WTC11 (cell line): Measurements from ENCODE around the gene WNT9B. TPM values are rescaled to one million over a fixed set of nuclear protein-coding genes. Genes with fewer than 3 reads are reported as not detected.
"Not testable (repeated sequence)": the region's sequence is repeated elsewhere in the genome, so short reads cannot be mapped to it uniquely, and the experiment has no call there.

Experiments
- ATAC-seq: fragments of 200-7000 bp; cut with Tn5 transposase; 2 replicates; pipeline ENCODE4 v1.10.0; 2021; ENCODE audit warnings: mild to moderate bottlenecking, moderate library complexity
- CTCF ChIA-PET: fragments of 300-600 bp; sonication (Branson Sonifier 250); formaldehyde crosslinking; loops from one replicate; lab custom pipeline; 2021; ENCODE audit warnings: antibody characterized with exemption; lab: Charles Lee
- POLR2A ChIA-PET: fragments of 350-600 bp; sonication (Branson Sonifier 250); formaldehyde crosslinking; loops from one replicate; lab custom pipeline; 2021; ENCODE audit warnings: antibody characterized with exemption; lab: Charles Lee
- DNase-seq: peaks from one replicate; pipeline ENCODE4 v3.0.0; 2021; ENCODE audit warnings: low spot score
- H3K27ac Mint-ChIP-seq: 2 replicates; pipeline ENCODE4 v1.8.0; 2021; ENCODE audit warnings: mixed read lengths
- H3K27me3 Mint-ChIP-seq: 2 replicates; pipeline ENCODE4 v1.8.0; 2021; ENCODE audit warnings: low read depth, mild to moderate bottlenecking, moderate library complexity, mixed read lengths
- H3K36me3 Mint-ChIP-seq: 2 replicates; pipeline ENCODE4 v1.8.0; 2021; ENCODE audit warnings: mixed read lengths
- H3K4me1 Mint-ChIP-seq: 2 replicates; pipeline ENCODE4 v1.8.0; 2022; ENCODE audit warnings: mixed read lengths
- H3K4me3 Mint-ChIP-seq: 2 replicates; pipeline ENCODE4 v1.8.0; 2021; ENCODE audit warnings: mild to moderate bottlenecking, moderate library complexity, mixed read lengths
- H3K9me3 Mint-ChIP-seq: 2 replicates; pipeline ENCODE4 v1.8.0; 2021; ENCODE audit warnings: mixed read lengths
- ATF1 ChIP-seq: sonication (generic); formaldehyde crosslinking; IDR thresholded peaks from 2 replicates; pipeline ENCODE4 v1.8.1; 2023; ENCODE audit warnings: mild to moderate bottlenecking, moderate library complexity, missing genetic modification reagents
- CBFB ChIP-seq: sonication (generic); formaldehyde crosslinking; IDR thresholded peaks from 2 replicates; pipeline ENCODE4 v1.8.1; 2022; ENCODE audit warnings: mild to moderate bottlenecking, low read depth, missing genetic modification reagents
- E2F4 ChIP-seq: sonication (generic); formaldehyde crosslinking; IDR thresholded peaks from 2 replicates; pipeline ENCODE4 v1.8.1; 2022; ENCODE audit warnings: low read depth, mild to moderate bottlenecking, moderate library complexity, missing genetic modification reagents, borderline replicate concordance
- ELF4 ChIP-seq: sonication (generic); formaldehyde crosslinking; IDR thresholded peaks from 2 replicates; pipeline ENCODE4 v1.8.1; 2022; ENCODE audit warnings: low read depth, mild to moderate bottlenecking, moderate library complexity, missing genetic modification reagents
- FOXK1 ChIP-seq: sonication (generic); formaldehyde crosslinking; IDR thresholded peaks from 2 replicates; pipeline ENCODE4 v1.8.0; 2022; ENCODE audit warnings: mild to moderate bottlenecking, moderate library complexity, missing genetic modification reagents
- JUN ChIP-seq: sonication (generic); formaldehyde crosslinking; IDR thresholded peaks from 2 replicates; pipeline ENCODE4 v1.8.0; 2023; ENCODE audit warnings: mild to moderate bottlenecking, missing genetic modification reagents
- MXD4 ChIP-seq: fragments of 250-450 bp; sonication (Bioruptor Pico); IDR thresholded peaks from 2 replicates; pipeline ENCODE4 v1.8.0; 2021; ENCODE audit warnings: mild to moderate bottlenecking, moderate library complexity, borderline replicate concordance
- TEAD1 ChIP-seq: sonication (generic); formaldehyde crosslinking; IDR thresholded peaks from 2 replicates; pipeline ENCODE4 v1.8.0; 2022; ENCODE audit warnings: mild to moderate bottlenecking, missing genetic modification reagents
- ZNF263 ChIP-seq: sonication (generic); formaldehyde crosslinking; IDR thresholded peaks from 2 replicates; pipeline ENCODE4 v1.8.1; 2022; ENCODE audit warnings: low read depth, mild to moderate bottlenecking, moderate library complexity, missing genetic modification reagents
- ZNF396 ChIP-seq: fragments of 250-450 bp; sonication (Bioruptor Pico); IDR thresholded peaks from 2 replicates; pipeline ENCODE4 v1.8.0; 2021; ENCODE audit warnings: mild to moderate bottlenecking, moderate library complexity, borderline replicate concordance
- total RNA-seq: library from RNA; stranded (reverse); gene quantifications from 3 replicates; pipeline ENCODE4 v1.2.3, GENCODE V29; 2021
- TF ChIP-seq, protein P1 (sequence below): fragments of 200-600 bp; IDR thresholded peaks from 2 replicates; pipeline ENCODE4 v1.8.0; 2022; ENCODE audit warnings: antibody characterized with exemption
- TF ChIP-seq, protein P2 (sequence below): sonication (generic); formaldehyde crosslinking; IDR thresholded peaks from 2 replicates; pipeline ENCODE4 v1.8.1; 2023; ENCODE audit warnings: mild to moderate bottlenecking, moderate library complexity, missing genetic modification reagents

WNT9B gene
- total RNA-seq, 1 experiment from 2014 or later = 0.87 TPM

DNA sequence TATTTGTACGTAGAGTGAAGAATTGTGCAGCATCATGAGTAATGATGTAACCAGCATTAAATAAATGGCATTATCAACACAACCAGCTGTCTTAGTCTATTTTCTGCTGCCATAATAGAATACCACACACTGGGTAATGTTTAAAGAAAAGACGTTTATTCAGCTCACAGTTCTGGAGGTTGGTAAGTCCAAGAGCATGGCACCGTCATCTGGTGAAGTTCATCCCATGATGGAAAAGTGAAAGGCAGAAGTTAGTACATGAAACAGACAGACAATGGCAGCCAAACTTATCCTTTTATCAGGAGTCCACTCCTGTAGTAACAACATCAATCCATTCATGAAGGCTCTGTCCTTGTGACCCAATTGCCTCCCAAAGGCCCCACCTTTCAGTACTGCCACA lies 65.2 kb downstream of the WNT9B start (continued):
- TF ChIP-seq MXD4 (CRISPR knock-in tag) (no peak), ZNF263 (CRISPR knock-in tag) (no peak)

DNA sequence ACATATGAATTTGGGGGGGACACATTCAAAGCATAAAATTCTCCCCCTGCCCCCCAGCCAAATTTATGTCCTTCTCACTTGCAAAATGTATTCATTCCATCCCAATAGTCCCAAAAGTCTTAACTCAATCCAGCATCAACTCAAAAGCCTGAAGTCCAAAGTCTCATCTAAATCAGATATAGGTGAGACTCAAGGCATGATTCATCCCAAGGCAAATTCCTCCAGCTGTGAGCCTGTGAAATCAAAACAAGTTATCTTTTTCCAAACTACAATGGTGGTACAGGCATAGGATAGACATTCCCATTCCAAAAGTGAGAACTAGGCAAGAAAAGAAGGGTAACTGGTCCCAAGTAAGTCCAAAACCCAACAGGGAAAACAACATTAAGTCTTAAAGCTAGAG lies 65.7 kb downstream of the WNT9B start:
- no peak for DNase-seq
- H3K4me3 Mint-ChIP-seq = no peak overlapping the region
- no peak for TF ChIP-seq JUN
- no peak for TF ChIP-seq CBFB (CRISPR knock-in tag)
- TF ChIP-seq MXD4 (CRISPR knock-in tag) = no peak
- TF ChIP-seq ELF4 = no peak
- no peak for TF ChIP-seq ZNF396 (CRISPR knock-in tag)
- no peak for TF ChIP-seq TEAD1 (CRISPR knock-in tag)
- TF ChIP-seq, protein P1, sequence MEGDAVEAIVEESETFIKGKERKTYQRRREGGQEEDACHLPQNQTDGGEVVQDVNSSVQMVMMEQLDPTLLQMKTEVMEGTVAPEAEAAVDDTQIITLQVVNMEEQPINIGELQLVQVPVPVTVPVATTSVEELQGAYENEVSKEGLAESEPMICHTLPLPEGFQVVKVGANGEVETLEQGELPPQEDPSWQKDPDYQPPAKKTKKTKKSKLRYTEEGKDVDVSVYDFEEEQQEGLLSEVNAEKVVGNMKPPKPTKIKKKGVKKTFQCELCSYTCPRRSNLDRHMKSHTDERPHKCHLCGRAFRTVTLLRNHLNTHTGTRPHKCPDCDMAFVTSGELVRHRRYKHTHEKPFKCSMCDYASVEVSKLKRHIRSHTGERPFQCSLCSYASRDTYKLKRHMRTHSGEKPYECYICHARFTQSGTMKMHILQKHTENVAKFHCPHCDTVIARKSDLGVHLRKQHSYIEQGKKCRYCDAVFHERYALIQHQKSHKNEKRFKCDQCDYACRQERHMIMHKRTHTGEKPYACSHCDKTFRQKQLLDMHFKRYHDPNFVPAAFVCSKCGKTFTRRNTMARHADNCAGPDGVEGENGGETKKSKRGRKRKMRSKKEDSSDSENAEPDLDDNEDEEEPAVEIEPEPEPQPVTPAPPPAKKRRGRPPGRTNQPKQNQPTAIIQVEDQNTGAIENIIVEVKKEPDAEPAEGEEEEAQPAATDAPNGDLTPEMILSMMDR = no peak
- no peak for TF ChIP-seq FOXK1 (CRISPR knock-in tag)
- no peak overlapping the region for H3K27ac Mint-ChIP-seq
- H3K4me1 Mint-ChIP-seq = no peaks in the 10 kb centered on the region
- ChIA-PET POLR2A (no interaction called here), CTCF (interaction anchor here (0.5 to 2.9 kb wide), 3 partner anchors 24 to 58 kb away, joined by 3 to 10 read pairs (median 4); no protein-coding TSS in a partner anchor)
- H3K9me3 Mint-ChIP-seq = peaks cover 7% of the 10 kb centered on the region
- H3K36me3 Mint-ChIP-seq = no peaks in the 10 kb centered on the region
- H3K27me3 Mint-ChIP-seq = 0 out of 2 replicates have a peak, but pooled peaks cover 3% of the 10 kb centered on the region
- ATAC-seq = no peak

GRCh38 chr17:46917516-46917915 lies 66.1 kb downstream of the WNT9B start:
- 0 out of 2 replicates have a peak, but pooled peaks cover 3% of the 10 kb centered on the region for H3K27me3 Mint-ChIP-seq
- H3K36me3 Mint-ChIP-seq = no peaks in the 10 kb centered on the region
- H3K4me3 Mint-ChIP-seq = no peak overlapping the region
- no peak for TF ChIP-seq E2F4 (CRISPR knock-in tag)
- no peak for TF ChIP-seq ATF1
- CTCF ChIA-PET = interaction anchor here (0.8 to 2.9 kb wide), 4 partner anchors 12 to 41 kb away, joined by 4 to 10 read pairs (median 6); no protein-coding TSS in a partner anchor
- no peak overlapping the region for H3K27ac Mint-ChIP-seq
- ATAC-seq (peak; percentile 78), DNase-seq (no peak)
- H3K9me3 Mint-ChIP-seq = peaks cover 7% of the 10 kb centered on the region
- POLR2A ChIA-PET = no interaction called here
- H3K4me1 Mint-ChIP-seq = no peaks in the 10 kb centered on the region

DNA sequence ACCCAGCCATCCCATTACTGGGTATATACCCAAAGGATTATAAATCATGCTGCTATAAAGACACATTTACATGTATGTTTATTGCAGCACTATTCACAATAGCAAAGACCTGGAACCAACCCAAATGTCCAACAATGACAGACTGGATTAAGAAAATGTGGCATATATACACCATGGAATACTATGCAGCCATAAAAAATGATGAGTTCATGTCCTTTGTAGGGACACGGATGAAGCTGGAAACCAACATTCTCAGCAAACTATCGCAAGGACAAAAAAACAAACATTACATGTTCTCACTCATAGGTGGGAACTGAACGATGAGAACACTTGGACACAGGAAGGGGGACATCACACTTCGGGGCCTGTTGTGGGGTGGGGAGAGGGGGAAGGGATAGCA lies 70.6 kb downstream of the WNT9B start:
- POLR2A ChIA-PET, ATAC-seq, H3K27me3 Mint-ChIP-seq, H3K9me3 Mint-ChIP-seq, DNase-seq, H3K4me1 Mint-ChIP-seq, H3K27ac Mint-ChIP-seq, H3K36me3 Mint-ChIP-seq: not testable (repeated sequence)
- peak overlapping the region; percentile 88 for H3K4me3 Mint-ChIP-seq
- CTCF ChIA-PET = interaction anchor here (2.2 kb wide), 1 partner anchor 21 kb away, joined by 6 read pairs; no protein-coding TSS in a partner anchor

GRCh38 chr17:46922487-46922803 lies 71.1 kb downstream of the WNT9B start:
- ChIA-PET POLR2A (no interaction called here), CTCF (no interaction called here)
- Mint-ChIP-seq H3K27ac (peak overlapping the region; percentile 100), H3K27me3 (no peaks in the 10 kb centered on the region), H3K4me3 (peak overlapping the region; percentile 88), H3K9me3 (no peaks in the 10 kb centered on the region), H3K4me1 (peaks cover 9% of the 10 kb centered on the region), H3K36me3 (no peaks in the 10 kb centered on the region)
- no peak for DNase-seq
- ATAC-seq = no peak
- TF ChIP-seq, protein P2, sequence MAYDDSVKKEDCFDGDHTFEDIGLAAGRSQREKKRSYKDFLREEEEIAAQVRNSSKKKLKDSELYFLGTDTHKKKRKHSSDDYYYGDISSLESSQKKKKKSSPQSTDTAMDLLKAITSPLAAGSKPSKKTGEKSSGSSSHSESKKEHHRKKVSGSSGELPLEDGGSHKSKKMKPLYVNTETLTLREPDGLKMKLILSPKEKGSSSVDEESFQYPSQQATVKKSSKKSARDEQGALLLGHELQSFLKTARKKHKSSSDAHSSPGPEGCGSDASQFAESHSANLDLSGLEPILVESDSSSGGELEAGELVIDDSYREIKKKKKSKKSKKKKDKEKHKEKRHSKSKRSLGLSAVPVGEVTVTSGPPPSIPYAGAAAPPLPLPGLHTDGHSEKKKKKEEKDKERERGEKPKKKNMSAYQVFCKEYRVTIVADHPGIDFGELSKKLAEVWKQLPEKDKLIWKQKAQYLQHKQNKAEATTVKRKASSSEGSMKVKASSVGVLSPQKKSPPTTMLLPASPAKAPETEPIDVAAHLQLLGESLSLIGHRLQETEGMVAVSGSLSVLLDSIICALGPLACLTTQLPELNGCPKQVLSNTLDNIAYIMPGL (CRISPR knock-in tag) = no peak
